NK-92 (cell line): ENCODE measurements around the gene SOX8.
"Not testable (repeated sequence)": the region's sequence is repeated elsewhere in the genome, so short reads cannot be mapped to it uniquely, and the experiment has no call there.

ENCODE experiments used
- DNase-seq: peaks from one replicate; lab custom pipeline; 2025; ENCODE audit not compliant: unreplicated experiment; lab: John Stamatoyannopoulos, UW

Gene SOX8

GRCh38 chr16:981695-982144 lies at the start of gene SOX8:
TSS of gene SOX8 (plus strand) at chr16:981770. CDS start at chr16:981923, 153 bp downstream.
- no peak for DNase-seq

- no peak for DNase-seq
Measured at GRCh38 chr16:932831-933330, 48.7 kb upstream of the SOX8 start.

GRCh38 chr16:933581-933980 lies 48.0 kb upstream of the SOX8 start:
- DNase-seq = no peak

GRCh38 chr16:934178-934577 lies 47.4 kb upstream of the SOX8 start:
- no peak for DNase-seq

- no peak for DNase-seq
Measured at GRCh38 chr16:935684-936083, 45.9 kb upstream of the SOX8 start.

GRCh38 chr16:937311-937710 lies 44.3 kb upstream of the SOX8 start:
- DNase-seq = no peak

- DNase-seq = no peak
Measured at GRCh38 chr16:937723-938122, 43.8 kb upstream of the SOX8 start.

GRCh38 chr16:938136-938535 lies 43.4 kb upstream of the SOX8 start:
- DNase-seq = no peak

- DNase-seq = no peak
Measured at GRCh38 chr16:938752-939151, 42.8 kb upstream of the SOX8 start.

GRCh38 chr16:939311-939710 lies 42.3 kb upstream of the SOX8 start:
- no peak for DNase-seq

- no peak for DNase-seq
Measured at GRCh38 chr16:939941-940340, 41.6 kb upstream of the SOX8 start.

GRCh38 chr16:942436-943060 lies 39.0 kb upstream of the SOX8 start:
- DNase-seq = no peak

GRCh38 chr16:943971-944370 lies 37.6 kb upstream of the SOX8 start:
- no peak for DNase-seq

GRCh38 chr16:945271-946047 lies 36.1 kb upstream of the SOX8 start:
- DNase-seq = no peak

GRCh38 chr16:946048-946395 lies 35.5 kb upstream of the SOX8 start:
- DNase-seq = no peak

GRCh38 chr16:947255-947921 lies 34.2 kb upstream of the SOX8 start:
- no peak for DNase-seq

GRCh38 chr16:947922-948303 lies 33.7 kb upstream of the SOX8 start:
- DNase-seq = not testable (repeated sequence)

GRCh38 chr16:948767-949166 lies 32.8 kb upstream of the SOX8 start:
- not testable (repeated sequence) for DNase-seq

GRCh38 chr16:950733-951573 lies 30.6 kb upstream of the SOX8 start:
- not testable (repeated sequence) for DNase-seq

- DNase-seq = no peak
Measured at GRCh38 chr16:951660-952301, 29.8 kb upstream of the SOX8 start.

- DNase-seq = no peak
Measured at GRCh38 chr16:952321-952720, 29.2 kb upstream of the SOX8 start.
